HepG2 (cell line): ENCODE results near the gene SPPL3. TPM values are rescaled to one million over a fixed set of nuclear protein-coding genes. Genes with fewer than 3 reads are reported as not detected.

Source experiments
- ATAC-seq: fragments of 200-7000 bp; cut with Tn5 transposase; 3 replicates; pipeline ENCODE4 v1.9.1; 2020; ENCODE audit warnings: mild to moderate bottlenecking, moderate library complexity
- BruUV-seq: library from RNA; stranded (reverse); fragments of 400-500 nt; replicated peaks from 2 replicates; lab custom pipeline; 2021; lab: Mats Ljungman, UMichigan
- CTCF ChIA-PET: fragments of 300-600 bp; formaldehyde crosslinking; extraction: SDS; loops from one replicate; lab custom pipeline; 2021; ENCODE audit warnings: low total read pairs, inconsistent platforms, low intra/inter-chr PET ratio; lab: Yijun Ruan, JAX
- POLR2A ChIA-PET: fragments of 350-600 bp; sonication (Branson Sonifier 250); formaldehyde crosslinking; loops from one replicate; lab custom pipeline; 2020; ENCODE audit warnings: antibody characterized with exemption, inconsistent platforms; lab: Yijun Ruan, JAX
- DNase-seq: peaks from one replicate; pipeline ENCODE4 v3.0.0-alpha.2; 2015; ENCODE audit warnings: low spot score
- FAIRE-seq: peaks from 3 replicates; lab custom pipeline; 2011; peaks lifted over from hg19 to GRCh38; lab: Jason Lieb, UNC
- H2AFZ ChIP-seq: one replicate; pipeline ENCODE4 v1.6.1; 2011; ENCODE audit warnings: low read length, inconsistent platforms
- H3K27ac ChIP-seq: fragments of 300-600 bp; 3 replicates; pipeline ENCODE4 v1.8.0; 2011; ENCODE audit warnings: mixed run types, mild to moderate bottlenecking, mixed read lengths, low read length, inconsistent platforms; ENCODE audit not compliant: insufficient read depth; ENCODE audit errors: extremely low read length
- H3K27me3 ChIP-seq, 2 experiments: fragments of 200-600 bp in 1 of 2; 2 replicates in 1 of 2; 3 replicates in 1 of 2; pipeline versions ENCODE4 v1.6.0 to v1.8.0; 2011; ENCODE audit warnings: low read length in 2 of 2, mild to moderate bottlenecking in 2 of 2, moderate library complexity in 2 of 2, inconsistent platforms in 1 of 2; ENCODE audit not compliant: insufficient read depth in 2 of 2, control insufficient read depth in 1 of 2
- H3K36me3 ChIP-seq, 2 experiments: fragments of 200-600 bp in 1 of 2; replicated peaks in 1 of 2; 2 replicates in 1 of 2; 3 replicates in 1 of 2; pipeline versions ENCODE4 v1.5.1 to v1.8.0; 2011; ENCODE audit warnings: low read length in 2 of 2, inconsistent platforms in 1 of 2; ENCODE audit not compliant: insufficient read depth in 2 of 2, control insufficient read depth in 1 of 2
- H3K4me1 ChIP-seq: 2 replicates; pipeline ENCODE4 v1.5.1; 2012; ENCODE audit warnings: low read length, inconsistent platforms; ENCODE audit not compliant: insufficient read depth
- H3K4me2 ChIP-seq: 2 replicates; pipeline ENCODE4 v1.6.0; 2011; ENCODE audit warnings: low read depth, low read length, inconsistent platforms
- H3K4me3 ChIP-seq, 3 experiments: fragments of 200-600 bp in 1 of 3; sonication (generic), shearing (Covaris generic) in 1 of 3; replicated peaks in 1 of 3; 2 replicates each; pipeline ENCODE4 v1.5.1; 2011 to 2016; ENCODE audit warnings: low read length in 3 of 3, inconsistent platforms in 2 of 3, low read depth in 2 of 3, mild to moderate bottlenecking in 2 of 3, control low read depth in 1 of 3, mixed read lengths in 1 of 3; ENCODE audit not compliant: insufficient read depth in 1 of 3
- H3K79me2 ChIP-seq: one replicate; pipeline ENCODE4 v1.6.1; 2011; ENCODE audit warnings: low read length, inconsistent platforms; ENCODE audit not compliant: insufficient read depth
- H3K9ac ChIP-seq: 2 replicates; pipeline ENCODE4 v1.6.0; 2011; ENCODE audit warnings: mild to moderate bottlenecking, low read depth, low read length, inconsistent platforms; ENCODE audit not compliant: insufficient read depth
- H3K9me3 ChIP-seq: 2 replicates; pipeline ENCODE4 v1.5.1; 2012; ENCODE audit warnings: mild to moderate bottlenecking, low read length
- H4K20me1 ChIP-seq: 2 replicates; pipeline ENCODE4 v1.6.0; 2011; ENCODE audit warnings: inconsistent platforms, mild to moderate bottlenecking, low read length, moderate library complexity; ENCODE audit not compliant: insufficient read depth
- ESRRA ChIP-seq: sonication (generic); formaldehyde crosslinking; IDR thresholded peaks from 2 replicates; pipeline ENCODE4 v1.5.1; 2020; ENCODE audit warnings: mild to moderate bottlenecking, low read depth, missing genetic modification reagents
- HMG20B ChIP-seq: conservative IDR thresholded peaks from 2 replicates; pipeline ENCODE4 v1.6.1; 2016; ENCODE audit warnings: missing genetic modification reagents, missing compliant biosample characterization
- HNF4A ChIP-seq: sonication (generic); formaldehyde crosslinking; IDR thresholded peaks from 2 replicates; pipeline ENCODE4 v1.4.0; 2020; ENCODE audit warnings: missing genetic modification reagents
- KDM3A ChIP-seq: IDR thresholded peaks from 2 replicates; pipeline ENCODE4 v1.6.1; 2018; ENCODE audit warnings: low read depth, missing compliant biosample characterization
- NCOA1 ChIP-seq: sonication (generic); formaldehyde crosslinking; IDR thresholded peaks from 2 replicates; pipeline ENCODE4 v1.9.0; 2021; ENCODE audit warnings: missing genetic modification reagents
- NFATC3 ChIP-seq: sonication (generic); formaldehyde crosslinking; IDR thresholded peaks from 2 replicates; pipeline ENCODE4 v1.5.1; 2020; ENCODE audit warnings: mild to moderate bottlenecking, missing genetic modification reagents
- NKX3-1 ChIP-seq: sonication (generic); formaldehyde crosslinking; IDR thresholded peaks from 2 replicates; pipeline ENCODE4 v1.5.0; 2020; ENCODE audit warnings: missing genetic modification reagents
- TARDBP ChIP-seq: sonication (generic); formaldehyde crosslinking; IDR thresholded peaks from 2 replicates; pipeline ENCODE4 v1.8.0; 2022; ENCODE audit warnings: mild to moderate bottlenecking, missing genetic modification reagents
- ZNF235 ChIP-seq: sonication (generic); formaldehyde crosslinking; IDR thresholded peaks from 2 replicates; pipeline ENCODE4 v1.8.1; 2023; ENCODE audit warnings: mild to moderate bottlenecking, missing genetic modification reagents, borderline replicate concordance
- WGBS: methylation state at CpG from one replicate; pipeline ENCODE4 v1.1.6; 2017; ENCODE audit warnings: low lambda C conversion rate; 5-methylcytosine and 5-hydroxymethylcytosine counted together
- in situ Hi-C: cut with HindIII; loops from 2 replicates; pipeline ENCODE4 v1.10.0; 2017; ENCODE audit warnings: low pct_unique_long_range_greater_than_20kb; ENCODE audit not compliant: extremely low pct_ligation_motif_present
- intact Hi-C: fragments of 100-400 bp; cut with micrococcal nuclease; formaldehyde crosslinking; loops from one replicate; pipeline ENCODE4 v1.10.0; 2022; ENCODE audit not compliant: unreplicated experiment
- polyA plus RNA-seq, 8 experiments: library from polyadenylated mRNA; depleted of rRNA in 3 of 8; stranded (reverse) in 7 of 8; unstranded in 1 of 8; fragments of >200 nt; fragmentation: Illumina TruSeq in 4 of 8; extraction: Trizol in 4 of 8; gene quantifications; 2 replicates each; pipeline versions ENCODE4 v1.2.1 to v1.2.3, GENCODE V29; 2011 to 2016; ENCODE audit warnings: low read depth in 4 of 8, missing spikeins in 1 of 8, mixed read lengths in 1 of 8; ENCODE audit not compliant: insufficient read depth in 1 of 8
- total RNA-seq, 5 experiments: library from RNA; depleted of rRNA; stranded (reverse); fragments of >200 nt; fragmentation: Illumina TruSeq; extraction: Trizol; gene quantifications; 2 replicates each; pipeline ENCODE4 v1.2.3, GENCODE V29; 2016; ENCODE audit warnings: low read depth in 1 of 5
- TF ChIP-seq, protein P1 (sequence below): sonication (generic); formaldehyde crosslinking; IDR thresholded peaks from 2 replicates; pipeline ENCODE4 v1.9.0; 2021; ENCODE audit warnings: missing genetic modification reagents, mild to moderate bottlenecking, borderline replicate concordance
- TF ChIP-seq, protein P2 (sequence below): sonication (generic); formaldehyde crosslinking; IDR thresholded peaks from 2 replicates; pipeline ENCODE4 v1.5.1; 2020; ENCODE audit warnings: mild to moderate bottlenecking, missing genetic modification reagents, borderline replicate concordance
- TF ChIP-seq, protein P3 (sequence below): sonication (generic); formaldehyde crosslinking; IDR thresholded peaks from 2 replicates; pipeline ENCODE4 v1.5.0; 2020; ENCODE audit warnings: mild to moderate bottlenecking, missing genetic modification reagents, borderline replicate concordance

The SPPL3 gene
- total and polyA plus RNA-seq, 2 of the 13 experiments (the other 11 are each of a cell fraction or from before 2014, with no cell fraction given), result 8.9 to 9.1 TPM

DNA sequence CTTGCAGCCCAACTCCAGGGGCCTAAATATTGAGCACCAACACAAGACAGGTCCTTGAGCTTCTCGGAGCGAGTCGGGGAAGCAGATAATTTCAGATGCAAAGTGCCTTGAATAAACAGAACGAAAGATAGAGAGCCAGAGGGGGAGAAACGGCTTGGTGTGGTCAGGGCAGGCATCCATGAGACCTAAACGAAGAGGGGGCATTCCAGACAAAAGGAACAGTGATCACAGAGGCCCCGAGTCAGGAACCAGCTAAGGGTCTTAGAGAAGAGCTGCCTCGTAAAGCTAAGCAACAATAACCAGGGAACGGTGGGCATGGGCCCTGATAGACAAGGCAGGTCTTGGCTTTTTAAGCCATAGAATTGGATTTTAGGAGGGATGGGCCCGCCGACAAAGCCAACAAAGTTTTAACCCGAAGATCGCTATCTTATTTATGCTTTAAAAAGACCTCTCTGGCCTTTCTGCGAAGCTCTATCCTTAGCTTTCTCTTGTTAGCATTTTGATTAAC lies 179.0 kb downstream of the SPPL3 start:
- in situ Hi-C loops, result no loop called here
- FAIRE-seq, result no peak
- peak overlapping the region; percentile 84 for H3K9ac ChIP-seq
- TF ChIP-seq, protein P1, sequence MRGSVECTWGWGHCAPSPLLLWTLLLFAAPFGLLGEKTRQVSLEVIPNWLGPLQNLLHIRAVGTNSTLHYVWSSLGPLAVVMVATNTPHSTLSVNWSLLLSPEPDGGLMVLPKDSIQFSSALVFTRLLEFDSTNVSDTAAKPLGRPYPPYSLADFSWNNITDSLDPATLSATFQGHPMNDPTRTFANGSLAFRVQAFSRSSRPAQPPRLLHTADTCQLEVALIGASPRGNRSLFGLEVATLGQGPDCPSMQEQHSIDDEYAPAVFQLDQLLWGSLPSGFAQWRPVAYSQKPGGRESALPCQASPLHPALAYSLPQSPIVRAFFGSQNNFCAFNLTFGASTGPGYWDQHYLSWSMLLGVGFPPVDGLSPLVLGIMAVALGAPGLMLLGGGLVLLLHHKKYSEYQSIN (CRISPR knock-in tag), result no peak
- TF ChIP-seq NKX3-1 (CRISPR knock-in tag), result no peak
- no peak for TF ChIP-seq HMG20B (CRISPR knock-in tag)
- TF ChIP-seq HNF4A (CRISPR knock-in tag), result no peak
- TF ChIP-seq TARDBP (CRISPR knock-in tag), result no peak
- TF ChIP-seq, protein P2, sequence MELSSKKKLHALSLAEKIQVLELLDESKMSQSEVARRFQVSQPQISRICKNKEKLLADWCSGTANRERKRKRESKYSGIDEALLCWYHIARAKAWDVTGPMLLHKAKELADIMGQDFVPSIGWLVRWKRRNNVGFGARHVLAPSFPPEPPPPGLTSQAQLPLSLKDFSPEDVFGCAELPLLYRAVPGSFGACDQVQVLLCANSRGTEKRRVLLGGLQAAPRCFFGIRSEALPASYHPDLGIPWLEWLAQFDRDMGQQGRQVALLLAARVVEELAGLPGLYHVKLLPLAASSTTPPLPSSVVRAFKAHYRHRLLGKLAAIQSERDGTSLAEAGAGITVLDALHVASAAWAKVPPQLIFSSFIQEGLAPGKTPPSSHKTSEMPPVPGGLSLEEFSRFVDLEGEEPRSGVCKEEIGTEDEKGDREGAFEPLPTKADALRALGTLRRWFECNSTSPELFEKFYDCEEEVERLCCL (CRISPR knock-in tag), result no peak
- TF ChIP-seq ZNF235, result peak; percentile 7; the same call in 1 of the 2 replicates
- TF ChIP-seq, protein P3, sequence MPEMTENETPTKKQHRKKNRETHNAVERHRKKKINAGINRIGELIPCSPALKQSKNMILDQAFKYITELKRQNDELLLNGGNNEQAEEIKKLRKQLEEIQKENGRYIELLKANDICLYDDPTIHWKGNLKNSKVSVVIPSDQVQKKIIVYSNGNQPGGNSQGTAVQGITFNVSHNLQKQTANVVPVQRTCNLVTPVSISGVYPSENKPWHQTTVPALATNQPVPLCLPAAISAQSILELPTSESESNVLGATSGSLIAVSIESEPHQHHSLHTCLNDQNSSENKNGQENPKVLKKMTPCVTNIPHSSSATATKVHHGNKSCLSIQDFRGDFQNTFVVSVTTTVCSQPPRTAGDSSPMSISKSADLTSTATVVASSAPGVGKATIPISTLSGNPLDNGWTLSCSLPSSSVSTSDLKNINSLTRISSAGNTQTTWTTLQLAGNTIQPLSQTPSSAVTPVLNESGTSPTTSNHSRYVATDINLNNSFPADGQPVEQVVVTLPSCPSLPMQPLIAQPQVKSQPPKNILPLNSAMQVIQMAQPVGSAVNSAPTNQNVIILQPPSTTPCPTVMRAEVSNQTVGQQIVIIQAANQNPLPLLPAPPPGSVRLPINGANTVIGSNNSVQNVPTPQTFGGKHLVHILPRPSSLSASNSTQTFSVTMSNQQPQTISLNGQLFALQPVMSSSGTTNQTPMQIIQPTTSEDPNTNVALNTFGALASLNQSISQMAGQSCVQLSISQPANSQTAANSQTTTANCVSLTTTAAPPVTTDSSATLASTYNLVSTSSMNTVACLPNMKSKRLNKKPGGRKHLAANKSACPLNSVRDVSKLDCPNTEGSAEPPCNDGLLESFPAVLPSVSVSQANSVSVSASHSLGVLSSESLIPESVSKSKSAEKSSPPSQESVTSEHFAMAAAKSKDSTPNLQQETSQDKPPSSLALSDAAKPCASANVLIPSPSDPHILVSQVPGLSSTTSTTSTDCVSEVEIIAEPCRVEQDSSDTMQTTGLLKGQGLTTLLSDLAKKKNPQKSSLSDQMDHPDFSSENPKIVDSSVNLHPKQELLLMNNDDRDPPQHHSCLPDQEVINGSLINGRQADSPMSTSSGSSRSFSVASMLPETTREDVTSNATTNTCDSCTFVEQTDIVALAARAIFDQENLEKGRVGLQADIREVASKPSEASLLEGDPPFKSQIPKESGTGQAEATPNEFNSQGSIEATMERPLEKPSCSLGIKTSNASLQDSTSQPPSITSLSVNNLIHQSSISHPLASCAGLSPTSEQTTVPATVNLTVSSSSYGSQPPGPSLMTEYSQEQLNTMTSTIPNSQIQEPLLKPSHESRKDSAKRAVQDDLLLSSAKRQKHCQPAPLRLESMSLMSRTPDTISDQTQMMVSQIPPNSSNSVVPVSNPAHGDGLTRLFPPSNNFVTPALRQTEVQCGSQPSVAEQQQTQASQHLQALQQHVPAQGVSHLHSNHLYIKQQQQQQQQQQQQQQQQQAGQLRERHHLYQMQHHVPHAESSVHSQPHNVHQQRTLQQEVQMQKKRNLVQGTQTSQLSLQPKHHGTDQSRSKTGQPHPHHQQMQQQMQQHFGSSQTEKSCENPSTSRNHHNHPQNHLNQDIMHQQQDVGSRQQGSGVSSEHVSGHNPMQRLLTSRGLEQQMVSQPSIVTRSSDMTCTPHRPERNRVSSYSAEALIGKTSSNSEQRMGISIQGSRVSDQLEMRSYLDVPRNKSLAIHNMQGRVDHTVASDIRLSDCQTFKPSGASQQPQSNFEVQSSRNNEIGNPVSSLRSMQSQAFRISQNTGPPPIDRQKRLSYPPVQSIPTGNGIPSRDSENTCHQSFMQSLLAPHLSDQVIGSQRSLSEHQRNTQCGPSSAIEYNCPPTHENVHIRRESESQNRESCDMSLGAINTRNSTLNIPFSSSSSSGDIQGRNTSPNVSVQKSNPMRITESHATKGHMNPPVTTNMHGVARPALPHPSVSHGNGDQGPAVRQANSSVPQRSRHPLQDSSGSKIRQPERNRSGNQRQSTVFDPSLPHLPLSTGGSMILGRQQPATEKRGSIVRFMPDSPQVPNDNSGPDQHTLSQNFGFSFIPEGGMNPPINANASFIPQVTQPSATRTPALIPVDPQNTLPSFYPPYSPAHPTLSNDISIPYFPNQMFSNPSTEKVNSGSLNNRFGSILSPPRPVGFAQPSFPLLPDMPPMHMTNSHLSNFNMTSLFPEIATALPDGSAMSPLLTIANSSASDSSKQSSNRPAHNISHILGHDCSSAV (CRISPR knock-in tag), result 0 out of 2 replicates have a peak, but pooled peaks have one; percentile 53
- 0 out of 2 replicates have a peak, but pooled peaks have one; percentile 8 for TF ChIP-seq ESRRA
- no peak for TF ChIP-seq NFATC3
- TF ChIP-seq NCOA1 (CRISPR knock-in tag), result 0 out of 2 replicates have a peak, but pooled peaks have one; percentile 9
- TF ChIP-seq KDM3A (CRISPR knock-in tag), result no peak

More for the DNA sequence above, 179.0 kb downstream of the SPPL3 start:
- no peaks in the 10 kb centered on the region for H4K20me1 ChIP-seq
- H3K4me1 ChIP-seq, result peaks cover 29% of the 10 kb centered on the region
- H3K27me3 ChIP-seq, result no peaks in the 10 kb centered on the region
- H2AFZ ChIP-seq, result peak overlapping the region; percentile 59
- H3K79me2 ChIP-seq, result peaks cover 8% of the 10 kb centered on the region
- H3K9me3 ChIP-seq, result no peaks in the 10 kb centered on the region
- 36% methylated on average over 14 of the region's 14 CpGs for WGBS
- no TSS peak for BruUV-seq
- H3K4me2 ChIP-seq, result peak overlapping the region; percentile 92
- H3K36me3 ChIP-seq, result peaks cover 11 to 37% of the 10 kb centered on the region in 2 experiments
- ATAC-seq, result peak; percentile 2; the same call in 1 of the 3 replicates
- DNase-seq, result no peak
- peak overlapping the region; percentile 68 to 85 (median 80) for H3K4me3 ChIP-seq
- intact Hi-C loops, result no loop called here
- CTCF ChIA-PET, result no interaction called here
- POLR2A ChIA-PET, result interaction anchor here (1.0 to 1.2 kb wide), 2 partner anchors 17 to 255 kb away, joined by 3 read pairs; no protein-coding TSS in a partner anchor
- H3K27ac ChIP-seq, result no peak overlapping the region
